Mucosa of rectum (tissue), 2 donors: Measurements from ENCODE around the gene TP53I3.
A peak's percentile ranks its signal among the peaks of the same experiment; 100 is the strongest.
"Not testable (repeated sequence)": the region's sequence is repeated elsewhere in the genome, so short reads cannot be mapped to it uniquely, and the experiment has no call there.

Experiments used
- H3K27ac ChIP-seq, 2 donors: one replicate each; pipeline ENCODE4 v1.7.0; 2013; ENCODE audit warnings: inconsistent platforms in 2 of 2, low read depth in 2 of 2, low read length in 2 of 2
- H3K27me3 ChIP-seq, 2 donors: one replicate each; pipeline ENCODE4 v1.7.0; 2013; ENCODE audit warnings: low read length in 2 of 2; ENCODE audit not compliant: control insufficient read depth in 2 of 2, insufficient read depth in 2 of 2
- H3K36me3 ChIP-seq, 2 donors: one replicate each; pipeline ENCODE4 v1.7.0; 2013; ENCODE audit warnings: low read length in 2 of 2; ENCODE audit not compliant: control insufficient read depth in 2 of 2, insufficient read depth in 2 of 2
- H3K4me1 ChIP-seq, 2 donors: one replicate each; pipeline ENCODE4 v1.7.0; 2013; ENCODE audit warnings: low read length in 2 of 2, mild to moderate bottlenecking in 1 of 2; ENCODE audit not compliant: control insufficient read depth in 2 of 2, insufficient read depth in 2 of 2
- H3K4me3 ChIP-seq, 2 donors: one replicate each; pipeline ENCODE4 v1.7.0; 2013; ENCODE audit warnings: low read length in 2 of 2
- H3K9ac ChIP-seq, 2 donors: one replicate each; pipeline ENCODE4 v1.7.0; 2013; ENCODE audit warnings: low read length in 2 of 2, low read depth in 1 of 2, mild to moderate bottlenecking in 1 of 2
- H3K9me3 ChIP-seq, 2 donors: one replicate each; pipeline ENCODE4 v1.7.0; 2013; ENCODE audit warnings: low read length in 2 of 2; ENCODE audit not compliant: control insufficient read depth in 2 of 2
- donor health status: healthy.
- donor health status: Normal muscosa, but diverticular disease.

The TP53I3 gene

DNA sequence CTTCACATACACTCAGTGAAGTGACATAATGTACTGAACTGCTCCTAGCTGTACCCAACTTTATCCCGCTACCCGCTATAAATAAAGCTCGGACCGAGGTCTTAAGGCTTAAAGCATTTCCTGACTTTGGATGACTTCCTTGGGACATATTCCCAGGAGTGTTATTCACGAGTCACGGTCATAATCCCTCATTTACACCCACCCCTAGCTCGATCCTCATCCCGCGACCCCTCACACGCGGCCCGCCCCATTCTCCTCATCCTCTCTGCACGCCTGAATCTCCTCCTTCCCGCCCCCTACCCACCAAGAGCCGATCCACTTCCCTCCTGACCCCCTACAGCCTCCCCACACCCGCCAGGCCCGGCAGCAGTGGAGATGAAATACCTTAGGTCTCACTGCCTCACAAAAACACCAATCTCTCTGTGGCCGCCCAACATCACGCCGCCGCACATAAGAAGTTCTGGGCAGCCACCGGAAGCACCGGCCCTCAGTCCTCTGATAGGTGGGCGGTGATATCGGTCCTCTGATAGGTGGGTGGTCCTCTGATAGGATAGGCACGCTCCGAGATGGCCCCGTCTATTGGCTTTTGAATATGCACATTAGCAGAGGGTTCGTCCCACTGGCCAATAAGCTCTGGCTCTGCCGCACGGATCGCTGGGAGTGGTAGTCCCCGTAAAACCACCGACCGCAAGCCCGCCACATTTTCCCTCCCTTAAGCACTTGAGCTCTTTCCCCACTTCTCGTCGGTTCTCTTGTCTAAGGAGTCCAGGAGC is 37.5 kb downstream of the TP53I3 start, which contains the start of gene WDCP:
Gene WDCP, minus strand, starts transcription at position 462 of the 773 bp plus-strand sequence. CDS start 7,897 bp downstream, outside the sequence.
- Histone ChIP-seq H3K9ac (peak within 1 kb of the TSS; percentile 84), H3K4me1 (peaks cover 5 to 6% of the 10 kb centered on the region in 2 donors), H3K36me3 (no peaks in the 10 kb centered on the region), H3K27ac (peak within 1 kb of the TSS; percentile 50 to 55), H3K27me3 (no peaks in the 10 kb centered on the region), H3K9me3 (no peaks in the 10 kb centered on the region), H3K4me3 (peak within 1 kb of the TSS; percentile 91 to 94)

DNA sequence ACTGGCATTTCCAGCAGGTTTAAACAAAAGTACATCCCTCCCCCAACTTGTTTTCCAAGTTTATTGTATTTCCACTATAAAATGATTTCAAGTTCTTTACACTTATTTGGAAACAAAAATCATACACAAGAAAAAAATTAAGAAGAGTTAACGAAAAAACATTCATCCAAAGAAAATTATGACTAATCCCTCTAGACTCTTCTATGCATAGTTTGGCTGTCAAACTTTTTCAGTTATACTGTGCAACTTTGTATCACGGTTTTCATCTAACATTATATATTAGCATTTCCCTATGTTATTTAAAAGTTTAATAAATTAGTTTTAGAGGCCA is 38.1 kb downstream of the TP53I3 start:
- H3K27me3 ChIP-seq = no peaks in the 10 kb centered on the region
- H3K9me3 ChIP-seq = no peaks in the 10 kb centered on the region
- H3K9ac ChIP-seq = peak overlapping the region; percentile 84
- H3K36me3 ChIP-seq = no peaks in the 10 kb centered on the region
- peaks cover 5 to 6% of the 10 kb centered on the region in 2 donors for H3K4me1 ChIP-seq
- H3K27ac ChIP-seq = no peak overlapping the region
- peak overlapping the region; percentile 91 to 94 for H3K4me3 ChIP-seq

DNA sequence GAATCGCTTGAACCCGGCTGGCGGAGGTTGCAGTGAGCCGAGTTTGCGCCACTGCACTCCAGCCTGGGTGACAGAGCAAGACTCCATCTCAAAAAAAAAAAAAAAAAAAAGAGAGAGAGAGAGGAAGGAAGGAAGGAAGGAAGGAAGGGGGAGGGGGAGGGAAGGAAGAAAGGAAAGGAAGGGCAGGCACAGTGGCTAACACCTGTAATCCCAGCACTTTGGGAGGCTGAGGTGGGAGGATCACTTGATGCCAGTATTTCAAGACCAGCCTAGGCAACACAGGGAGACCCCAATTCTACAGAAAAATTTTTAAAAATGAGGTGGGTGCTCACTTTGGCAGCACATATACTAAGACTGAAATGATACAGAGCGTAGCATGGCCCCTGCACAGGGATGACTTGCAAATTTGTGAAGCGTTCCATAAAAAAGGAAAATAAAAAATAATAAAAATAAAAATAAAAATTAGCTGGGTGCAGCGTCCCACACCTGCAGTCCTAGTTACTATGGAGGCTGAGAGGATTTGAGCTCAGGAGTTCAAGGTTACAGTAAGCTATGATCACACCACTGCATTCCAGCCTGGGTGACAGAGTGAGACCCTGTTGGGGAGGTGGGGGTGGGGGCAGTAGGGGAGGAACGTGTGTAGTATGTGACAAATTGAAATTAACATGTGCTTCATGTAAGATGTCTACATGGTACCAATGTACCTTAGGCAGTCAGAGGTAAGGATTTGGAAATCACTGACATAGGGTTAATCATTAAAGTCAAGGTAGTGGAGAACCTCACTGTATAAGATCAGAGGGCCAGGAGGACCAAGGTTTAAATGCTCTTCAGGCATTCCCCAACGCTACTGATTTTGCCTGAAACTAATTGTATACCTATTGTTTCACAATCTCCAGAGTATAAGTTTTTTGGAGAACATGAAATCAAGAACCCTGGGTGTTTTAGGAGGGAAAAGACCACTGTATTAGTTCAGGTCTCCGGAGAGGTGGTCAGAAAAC is 38.8 kb downstream of the TP53I3 start:
- Histone ChIP-seq H3K9ac (no peak overlapping the region), H3K27me3 (no peaks in the 10 kb centered on the region), H3K4me1 (peaks cover 5 to 6% of the 10 kb centered on the region in 2 donors), H3K27ac (no peak overlapping the region), H3K4me3 (no peak overlapping the region), H3K9me3 (no peaks in the 10 kb centered on the region), H3K36me3 (no peaks in the 10 kb centered on the region)

DNA sequence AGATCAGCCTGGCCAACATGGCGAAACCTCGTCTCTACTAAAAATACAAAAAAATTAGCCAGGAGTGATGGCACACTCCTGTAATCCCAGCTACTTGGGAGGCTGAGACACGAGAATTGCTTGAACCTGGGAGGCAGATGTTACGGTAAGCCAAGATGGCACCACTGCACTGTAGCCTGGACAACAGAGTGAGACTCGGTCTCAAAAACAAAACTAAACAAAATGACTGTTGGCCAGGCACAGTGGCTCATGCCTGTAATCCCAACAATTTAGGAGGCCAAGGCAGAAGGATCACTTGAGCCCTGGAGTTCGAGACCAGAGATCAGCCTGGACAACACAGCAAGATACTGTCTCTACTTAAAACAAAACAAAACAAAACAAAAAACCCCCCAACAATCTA is 41.5 kb downstream of the TP53I3 start:
- not testable (repeated sequence) for H3K27ac ChIP-seq, H3K27me3 ChIP-seq, H3K4me3 ChIP-seq

DNA sequence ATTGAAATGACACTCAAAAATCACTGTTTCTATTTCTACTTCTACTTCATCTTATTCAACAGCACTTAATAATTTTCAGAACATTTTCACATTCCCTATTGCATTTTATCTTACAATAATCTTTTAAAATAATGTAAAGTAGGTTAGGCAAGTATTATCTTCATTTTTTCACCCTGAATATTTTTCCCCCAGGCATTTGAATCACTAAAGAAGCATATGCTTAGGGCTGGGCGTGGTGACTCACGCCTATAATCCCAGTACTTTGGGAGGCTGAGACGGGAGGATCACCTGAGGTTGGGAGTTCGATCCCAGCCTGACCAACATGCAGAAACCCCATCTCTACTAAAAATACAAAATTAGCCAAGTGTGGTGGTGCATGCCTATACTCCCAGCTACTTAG is 44.1 kb downstream of the TP53I3 start:
- Histone ChIP-seq H3K9me3 (no peaks in the 10 kb centered on the region), H3K27ac (no peak overlapping the region), H3K4me3 (no peak overlapping the region), H3K4me1 (no peaks in the 10 kb centered on the region), H3K36me3 (peaks cover 14 to 21% of the 10 kb centered on the region in 2 donors), H3K27me3 (no peaks in the 10 kb centered on the region), H3K9ac (no peak overlapping the region)

More for the DNA sequence above, 41.5 kb downstream of the TP53I3 start:
- H3K36me3 ChIP-seq = peaks cover 11 to 12% of the 10 kb centered on the region in 2 donors
- not testable (repeated sequence) for H3K9ac ChIP-seq, H3K4me1 ChIP-seq, H3K9me3 ChIP-seq

DNA sequence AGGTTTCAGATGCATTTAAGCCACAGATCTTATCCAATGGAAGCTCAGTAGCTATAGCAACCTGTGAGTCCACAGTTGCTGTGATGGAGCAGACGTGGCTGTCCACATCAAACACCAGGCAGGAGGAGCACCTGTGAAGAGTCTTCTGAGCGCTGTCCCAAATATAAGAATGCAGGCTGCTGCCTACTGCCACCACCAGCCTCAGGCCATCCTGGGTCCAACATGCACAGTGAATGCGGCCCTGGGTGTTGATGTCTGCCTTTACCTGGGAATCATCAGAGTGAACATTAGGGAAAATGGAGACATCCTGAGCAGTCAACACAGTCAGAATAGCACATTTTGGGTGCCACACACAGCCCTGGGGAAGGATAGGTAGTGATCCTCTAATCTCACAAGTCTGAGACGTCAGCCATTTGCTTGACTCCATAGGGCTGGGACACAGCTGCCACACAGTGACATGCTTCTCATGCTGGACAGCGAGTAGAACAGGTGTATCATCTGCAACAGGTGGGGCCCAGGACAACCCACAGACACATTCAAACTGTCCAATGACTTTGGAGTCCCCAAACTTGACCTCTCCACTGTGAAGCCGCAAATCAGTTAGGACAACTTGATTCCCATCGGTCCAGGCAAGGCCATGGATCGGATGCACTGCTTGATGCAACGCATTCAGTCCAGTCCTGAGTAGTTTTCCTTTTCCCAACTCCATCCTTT is 45.7 kb downstream of the TP53I3 start:
- Histone ChIP-seq H3K9ac (no peak overlapping the region), H3K27me3 (no peaks in the 10 kb centered on the region), H3K36me3 (peaks cover 14 to 21% of the 10 kb centered on the region in 2 donors), H3K27ac (no peak overlapping the region), H3K9me3 (no peaks in the 10 kb centered on the region), H3K4me1 (no peaks in the 10 kb centered on the region), H3K4me3 (no peak overlapping the region)
